Neural progenitor cell (in vitro differentiated cells): ENCODE data around the gene RNMT.

Experiments used
- EZH2 ChIP-seq: fragments of 200-600 bp; sonication (generic); IDR thresholded peaks from 2 replicates; pipeline ENCODE4 v1.6.1; 2017; ENCODE audit warnings: antibody characterized with exemption, mild to moderate bottlenecking, moderate library complexity
- TF ChIP-seq, protein P1 (sequence below): fragments of 200-600 bp; sonication (generic); IDR thresholded peaks from 2 replicates; pipeline ENCODE4 v1.5.1; 2017; ENCODE audit warnings: antibody characterized with exemption, mild to moderate bottlenecking

GRCh38 chr18:13813271-13813849 lies 86.9 kb downstream of the RNMT start:
- TF ChIP-seq, protein P1, sequence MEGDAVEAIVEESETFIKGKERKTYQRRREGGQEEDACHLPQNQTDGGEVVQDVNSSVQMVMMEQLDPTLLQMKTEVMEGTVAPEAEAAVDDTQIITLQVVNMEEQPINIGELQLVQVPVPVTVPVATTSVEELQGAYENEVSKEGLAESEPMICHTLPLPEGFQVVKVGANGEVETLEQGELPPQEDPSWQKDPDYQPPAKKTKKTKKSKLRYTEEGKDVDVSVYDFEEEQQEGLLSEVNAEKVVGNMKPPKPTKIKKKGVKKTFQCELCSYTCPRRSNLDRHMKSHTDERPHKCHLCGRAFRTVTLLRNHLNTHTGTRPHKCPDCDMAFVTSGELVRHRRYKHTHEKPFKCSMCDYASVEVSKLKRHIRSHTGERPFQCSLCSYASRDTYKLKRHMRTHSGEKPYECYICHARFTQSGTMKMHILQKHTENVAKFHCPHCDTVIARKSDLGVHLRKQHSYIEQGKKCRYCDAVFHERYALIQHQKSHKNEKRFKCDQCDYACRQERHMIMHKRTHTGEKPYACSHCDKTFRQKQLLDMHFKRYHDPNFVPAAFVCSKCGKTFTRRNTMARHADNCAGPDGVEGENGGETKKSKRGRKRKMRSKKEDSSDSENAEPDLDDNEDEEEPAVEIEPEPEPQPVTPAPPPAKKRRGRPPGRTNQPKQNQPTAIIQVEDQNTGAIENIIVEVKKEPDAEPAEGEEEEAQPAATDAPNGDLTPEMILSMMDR: peak; percentile 94
- no peak for TF ChIP-seq EZH2
